SK-N-SH (cell line): Measurements from ENCODE around the gene MRPS2.

ENCODE experiments used
- FOXM1 ChIP-seq: IDR thresholded peaks from 2 replicates; pipeline ENCODE4 v1.4.0; 2012; ENCODE audit warnings: low read depth, mild to moderate bottlenecking
- POLR2AphosphoS5 ChIP-seq: IDR thresholded peaks from 2 replicates; pipeline ENCODE4 v1.6.1; 2012; ENCODE audit warnings: low read depth, low read length
- RAD21 ChIP-seq: IDR thresholded peaks from 2 replicates; pipeline ENCODE4 v1.6.1; 2012; ENCODE audit warnings: mild to moderate bottlenecking, low read length
- SMC3 ChIP-seq: IDR thresholded peaks from 2 replicates; pipeline ENCODE4 v1.6.1; 2012; ENCODE audit warnings: low read depth, low read length, improper control_type of control experiment
- TF ChIP-seq, protein P1 (sequence below): fragments of 200-600 bp; sonication (generic); IDR thresholded peaks from 2 replicates; pipeline ENCODE4 v1.6.1; 2017; ENCODE audit warnings: antibody characterized with exemption, mild to moderate bottlenecking, moderate library complexity

GRCh38 chr9:135552698-135553171 lies 52.3 kb downstream of the MRPS2 start:
- TF ChIP-seq SMC3 (no peak), RAD21 (no peak), FOXM1 (no peak), POLR2AphosphoS5 (no peak)
- TF ChIP-seq, protein P1, sequence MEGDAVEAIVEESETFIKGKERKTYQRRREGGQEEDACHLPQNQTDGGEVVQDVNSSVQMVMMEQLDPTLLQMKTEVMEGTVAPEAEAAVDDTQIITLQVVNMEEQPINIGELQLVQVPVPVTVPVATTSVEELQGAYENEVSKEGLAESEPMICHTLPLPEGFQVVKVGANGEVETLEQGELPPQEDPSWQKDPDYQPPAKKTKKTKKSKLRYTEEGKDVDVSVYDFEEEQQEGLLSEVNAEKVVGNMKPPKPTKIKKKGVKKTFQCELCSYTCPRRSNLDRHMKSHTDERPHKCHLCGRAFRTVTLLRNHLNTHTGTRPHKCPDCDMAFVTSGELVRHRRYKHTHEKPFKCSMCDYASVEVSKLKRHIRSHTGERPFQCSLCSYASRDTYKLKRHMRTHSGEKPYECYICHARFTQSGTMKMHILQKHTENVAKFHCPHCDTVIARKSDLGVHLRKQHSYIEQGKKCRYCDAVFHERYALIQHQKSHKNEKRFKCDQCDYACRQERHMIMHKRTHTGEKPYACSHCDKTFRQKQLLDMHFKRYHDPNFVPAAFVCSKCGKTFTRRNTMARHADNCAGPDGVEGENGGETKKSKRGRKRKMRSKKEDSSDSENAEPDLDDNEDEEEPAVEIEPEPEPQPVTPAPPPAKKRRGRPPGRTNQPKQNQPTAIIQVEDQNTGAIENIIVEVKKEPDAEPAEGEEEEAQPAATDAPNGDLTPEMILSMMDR: no peak
